Stimulated activated CD4-positive, alpha-beta T cell treated with anti-CD3 and anti-CD28 coated beads, Interleukin-15, amount 100 ng/mL, for 24 hours (primary cell): ENCODE results near the gene GLT6D1.

Experiments
- DNase-seq: peaks from one replicate; pipeline ENCODE4 v3.0.0-alpha.2; 2020

The GLT6D1 gene

GRCh38 chr9:135620558-135620957 is 18.8 kb downstream of the GLT6D1 start:
- no peak for DNase-seq

GRCh38 chr9:135619599-135619886 is 19.8 kb downstream of the GLT6D1 start:
- DNase-seq: no peak

GRCh38 chr9:135618866-135619598 is 20.3 kb downstream of the GLT6D1 start:
- no peak for DNase-seq

GRCh38 chr9:135617991-135618411 is 21.3 kb downstream of the GLT6D1 start:
- no peak for DNase-seq

- DNase-seq: no peak
Measured at GRCh38 chr9:135617538-135617900, 21.8 kb downstream of the GLT6D1 start.

GRCh38 chr9:135616619-135617537 is 22.5 kb downstream of the GLT6D1 start:
- DNase-seq: no peak

GRCh38 chr9:135615666-135616618 is 23.4 kb downstream of the GLT6D1 start:
- DNase-seq: no peak

GRCh38 chr9:135614821-135615665 is 24.3 kb downstream of the GLT6D1 start:
- DNase-seq: no peak

GRCh38 chr9:135613946-135614805 is 25.2 kb downstream of the GLT6D1 start:
- no peak for DNase-seq

GRCh38 chr9:135612981-135613910 is 26.1 kb downstream of the GLT6D1 start:
- no peak for DNase-seq

GRCh38 chr9:135612437-135612836 is 26.9 kb downstream of the GLT6D1 start:
- no peak for DNase-seq

GRCh38 chr9:135611875-135612209 is 27.5 kb downstream of the GLT6D1 start:
- DNase-seq: no peak

- no peak for DNase-seq
Measured at GRCh38 chr9:135611142-135611874, 28.0 kb downstream of the GLT6D1 start.

GRCh38 chr9:135610290-135611141 is 28.8 kb downstream of the GLT6D1 start:
- DNase-seq: no peak

GRCh38 chr9:135609366-135609955 is 29.9 kb downstream of the GLT6D1 start:
- no peak for DNase-seq

- DNase-seq: no peak
Measured at GRCh38 chr9:135608999-135609317, 30.4 kb downstream of the GLT6D1 start.

- no peak for DNase-seq
Measured at GRCh38 chr9:135608294-135608998, 30.9 kb downstream of the GLT6D1 start.
